SK-N-SH treated with all-trans-retinoic acid at 6 μM for 48 hours (cell line): ENCODE data around the gene CAMTA2.

Experiments used
- ARNTL ChIP-seq: fragments of 450-650 bp; formaldehyde crosslinking; IDR thresholded peaks from 2 replicates; pipeline ENCODE4 v1.5.0; 2020; ENCODE audit warnings: low read depth, mild to moderate bottlenecking, moderate library complexity, borderline replicate concordance
- CSDC2 ChIP-seq: fragments of 250-450 bp; sonication (Bioruptor Pico); IDR thresholded peaks from 2 replicates; pipeline ENCODE4 v1.5.0; 2020; ENCODE audit warnings: mild to moderate bottlenecking, moderate library complexity
- ESRRG ChIP-seq: fragments of 250-450 bp; sonication (Bioruptor Pico); IDR thresholded peaks from 2 replicates; pipeline ENCODE4 v1.6.1; 2021; ENCODE audit warnings: mild to moderate bottlenecking
- ISL1 ChIP-seq: fragments of 250-450 bp; sonication (Bioruptor Pico); IDR thresholded peaks from 2 replicates; pipeline ENCODE4 v2.1.2; 2022; ENCODE audit warnings: mild to moderate bottlenecking, moderate library complexity
- OSR1 ChIP-seq: fragments of 250-450 bp; sonication (Bioruptor Pico); IDR thresholded peaks from 2 replicates; pipeline ENCODE4 v1.8.0; 2022; ENCODE audit warnings: moderate library complexity, mild to moderate bottlenecking, inconsistent platforms
- PPARA ChIP-seq: fragments of 250-450 bp; sonication (Bioruptor Pico); IDR thresholded peaks from 2 replicates; pipeline ENCODE4 v1.5.0; 2020; ENCODE audit warnings: mild to moderate bottlenecking, borderline replicate concordance
- RARB ChIP-seq: fragments of 250-450 bp; sonication (Bioruptor Pico); IDR thresholded peaks from 2 replicates; pipeline ENCODE4 v1.8.0; 2021; ENCODE audit warnings: mild to moderate bottlenecking, moderate library complexity
- TCF4 ChIP-seq: fragments of 250-450 bp; sonication (Bioruptor Pico); IDR thresholded peaks from 2 replicates; pipeline ENCODE4 v1.8.0; 2021; ENCODE audit warnings: mild to moderate bottlenecking, moderate library complexity, borderline replicate concordance
- TOX ChIP-seq: fragments of 250-450 bp; sonication (Bioruptor Pico); IDR thresholded peaks from 2 replicates; pipeline ENCODE4 v1.8.0; 2021; ENCODE audit warnings: mild to moderate bottlenecking, moderate library complexity, borderline replicate concordance
- TF ChIP-seq, protein P1 (sequence below): fragments of 250-450 bp; sonication (Bioruptor Pico); IDR thresholded peaks from 2 replicates; pipeline ENCODE4 v1.5.0; 2020; ENCODE audit warnings: mild to moderate bottlenecking, moderate library complexity
- TF ChIP-seq, protein P2 (sequence below): fragments of 250-450 bp; sonication (Bioruptor Pico); IDR thresholded peaks from 2 replicates; pipeline ENCODE4 v1.5.1; 2020; ENCODE audit warnings: low read depth, mild to moderate bottlenecking, moderate library complexity
- TF ChIP-seq, protein P3 (sequence below): fragments of 250-450 bp; sonication (Bioruptor Pico); IDR thresholded peaks from 2 replicates; pipeline ENCODE4 v1.8.0; 2020; ENCODE audit warnings: mild to moderate bottlenecking, moderate library complexity, borderline replicate concordance

DNA sequence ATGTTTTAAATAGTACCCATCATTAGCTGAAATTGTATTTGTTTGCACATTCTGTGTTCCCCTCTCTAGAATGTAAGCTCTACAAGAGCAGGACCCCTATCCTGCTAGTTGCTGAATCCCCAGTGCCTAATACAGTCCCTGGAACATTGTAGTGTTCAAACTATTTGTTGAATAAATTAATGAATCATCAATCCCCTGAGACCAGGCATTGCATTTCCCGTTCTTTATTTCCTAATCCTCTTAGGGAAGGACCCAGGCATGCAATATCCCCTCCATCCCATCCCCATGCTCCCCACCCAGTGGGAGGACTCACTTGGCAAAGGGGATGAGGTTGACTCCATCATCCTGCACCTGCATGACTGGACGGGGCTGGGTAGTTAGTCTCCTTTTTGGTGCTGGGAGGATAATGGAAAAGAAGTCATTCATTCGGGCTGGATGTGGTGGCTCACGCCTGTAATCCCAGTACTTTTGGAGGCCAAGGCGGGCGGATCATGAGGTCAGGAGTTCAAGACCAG is 6.7 kb upstream of the CAMTA2 start:
- TF ChIP-seq, protein P1, sequence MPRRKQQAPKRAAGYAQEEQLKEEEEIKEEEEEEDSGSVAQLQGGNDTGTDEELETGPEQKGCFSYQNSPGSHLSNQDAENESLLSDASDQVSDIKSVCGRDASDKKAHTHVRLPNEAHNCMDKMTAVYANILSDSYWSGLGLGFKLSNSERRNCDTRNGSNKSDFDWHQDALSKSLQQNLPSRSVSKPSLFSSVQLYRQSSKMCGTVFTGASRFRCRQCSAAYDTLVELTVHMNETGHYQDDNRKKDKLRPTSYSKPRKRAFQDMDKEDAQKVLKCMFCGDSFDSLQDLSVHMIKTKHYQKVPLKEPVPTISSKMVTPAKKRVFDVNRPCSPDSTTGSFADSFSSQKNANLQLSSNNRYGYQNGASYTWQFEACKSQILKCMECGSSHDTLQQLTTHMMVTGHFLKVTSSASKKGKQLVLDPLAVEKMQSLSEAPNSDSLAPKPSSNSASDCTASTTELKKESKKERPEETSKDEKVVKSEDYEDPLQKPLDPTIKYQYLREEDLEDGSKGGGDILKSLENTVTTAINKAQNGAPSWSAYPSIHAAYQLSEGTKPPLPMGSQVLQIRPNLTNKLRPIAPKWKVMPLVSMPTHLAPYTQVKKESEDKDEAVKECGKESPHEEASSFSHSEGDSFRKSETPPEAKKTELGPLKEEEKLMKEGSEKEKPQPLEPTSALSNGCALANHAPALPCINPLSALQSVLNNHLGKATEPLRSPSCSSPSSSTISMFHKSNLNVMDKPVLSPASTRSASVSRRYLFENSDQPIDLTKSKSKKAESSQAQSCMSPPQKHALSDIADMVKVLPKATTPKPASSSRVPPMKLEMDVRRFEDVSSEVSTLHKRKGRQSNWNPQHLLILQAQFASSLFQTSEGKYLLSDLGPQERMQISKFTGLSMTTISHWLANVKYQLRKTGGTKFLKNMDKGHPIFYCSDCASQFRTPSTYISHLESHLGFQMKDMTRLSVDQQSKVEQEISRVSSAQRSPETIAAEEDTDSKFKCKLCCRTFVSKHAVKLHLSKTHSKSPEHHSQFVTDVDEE = no peak
- no peak for TF ChIP-seq TOX (CRISPR knock-in tag)
- no peak for TF ChIP-seq CSDC2 (CRISPR knock-in tag)
- TF ChIP-seq OSR1 (CRISPR knock-in tag) = no peak
- TF ChIP-seq TCF4 (CRISPR knock-in tag) = no peak
- no peak for TF ChIP-seq ARNTL (CRISPR knock-in tag)
- TF ChIP-seq, protein P2, sequence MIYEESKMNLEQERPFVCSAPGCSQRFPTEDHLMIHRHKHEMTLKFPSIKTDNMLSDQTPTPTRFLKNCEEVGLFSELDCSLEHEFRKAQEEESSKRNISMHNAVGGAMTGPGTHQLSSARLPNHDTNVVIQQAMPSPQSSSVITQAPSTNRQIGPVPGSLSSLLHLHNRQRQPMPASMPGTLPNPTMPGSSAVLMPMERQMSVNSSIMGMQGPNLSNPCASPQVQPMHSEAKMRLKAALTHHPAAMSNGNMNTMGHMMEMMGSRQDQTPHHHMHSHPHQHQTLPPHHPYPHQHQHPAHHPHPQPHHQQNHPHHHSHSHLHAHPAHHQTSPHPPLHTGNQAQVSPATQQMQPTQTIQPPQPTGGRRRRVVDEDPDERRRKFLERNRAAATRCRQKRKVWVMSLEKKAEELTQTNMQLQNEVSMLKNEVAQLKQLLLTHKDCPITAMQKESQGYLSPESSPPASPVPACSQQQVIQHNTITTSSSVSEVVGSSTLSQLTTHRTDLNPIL (CRISPR knock-in tag) = no peak
- no peak for TF ChIP-seq RARB
- no peak for TF ChIP-seq ESRRG
- TF ChIP-seq ISL1 = no peak
- TF ChIP-seq, protein P3, sequence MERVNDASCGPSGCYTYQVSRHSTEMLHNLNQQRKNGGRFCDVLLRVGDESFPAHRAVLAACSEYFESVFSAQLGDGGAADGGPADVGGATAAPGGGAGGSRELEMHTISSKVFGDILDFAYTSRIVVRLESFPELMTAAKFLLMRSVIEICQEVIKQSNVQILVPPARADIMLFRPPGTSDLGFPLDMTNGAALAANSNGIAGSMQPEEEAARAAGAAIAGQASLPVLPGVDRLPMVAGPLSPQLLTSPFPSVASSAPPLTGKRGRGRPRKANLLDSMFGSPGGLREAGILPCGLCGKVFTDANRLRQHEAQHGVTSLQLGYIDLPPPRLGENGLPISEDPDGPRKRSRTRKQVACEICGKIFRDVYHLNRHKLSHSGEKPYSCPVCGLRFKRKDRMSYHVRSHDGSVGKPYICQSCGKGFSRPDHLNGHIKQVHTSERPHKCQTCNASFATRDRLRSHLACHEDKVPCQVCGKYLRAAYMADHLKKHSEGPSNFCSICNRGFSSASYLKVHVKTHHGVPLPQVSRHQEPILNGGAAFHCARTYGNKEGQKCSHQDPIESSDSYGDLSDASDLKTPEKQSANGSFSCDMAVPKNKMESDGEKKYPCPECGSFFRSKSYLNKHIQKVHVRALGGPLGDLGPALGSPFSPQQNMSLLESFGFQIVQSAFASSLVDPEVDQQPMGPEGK (CRISPR knock-in tag) = no peak
- TF ChIP-seq PPARA = no peak
